ENCODE data around the gene RFFL. TPM values are rescaled to one million over a fixed set of nuclear protein-coding genes. Genes with fewer than 3 reads are reported as not detected.

The RFFL gene
- total RNA-seq, 4 donors from 2014 or later = 51.1 to 145 (median 96.1) TPM

DNA sequence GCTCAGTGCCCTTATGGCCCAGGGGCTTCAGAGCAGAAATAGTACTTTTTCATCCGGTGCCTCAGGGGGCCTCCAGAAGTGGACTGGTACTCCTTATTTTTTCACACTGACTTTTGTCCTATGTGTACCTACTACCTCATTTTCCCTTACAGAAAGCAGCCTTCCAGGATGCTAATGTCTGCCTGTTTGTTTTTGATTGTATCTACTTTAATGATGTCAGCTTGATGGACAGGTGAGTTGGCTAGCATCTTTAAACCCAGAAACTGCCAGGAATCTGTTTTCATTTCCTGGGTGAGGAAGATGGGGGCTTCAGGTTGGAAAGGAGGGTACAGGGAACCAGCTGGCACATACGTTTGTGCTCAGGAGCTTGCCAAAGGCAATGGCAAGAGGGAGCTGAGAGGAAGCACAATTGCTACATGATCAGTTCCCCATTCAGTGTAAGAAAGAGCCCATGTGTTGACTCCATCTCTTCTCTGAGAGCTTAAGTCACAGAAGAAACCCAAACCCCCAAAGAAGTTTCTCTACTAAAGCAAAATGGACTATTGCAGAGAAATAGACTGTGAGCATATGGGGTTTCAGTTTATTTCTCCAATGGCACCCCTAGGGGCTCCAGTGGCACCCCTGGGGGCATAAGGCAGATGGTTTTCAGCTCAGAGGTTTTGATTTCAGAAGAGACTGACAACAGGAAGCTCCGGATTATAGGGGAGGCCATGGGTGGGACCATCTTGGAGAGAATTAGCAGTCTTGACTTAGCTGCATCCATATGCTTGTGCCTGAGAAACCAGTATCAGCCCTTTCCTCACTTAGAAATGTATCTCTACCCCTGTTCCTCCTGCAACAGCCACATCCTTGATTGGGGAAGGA lies 66.9 kb downstream of the RFFL start:
- intact Hi-C loops (cut with DNase I) = loop anchor here (5.0 kb wide), 1 partner anchor 96 kb away; no protein-coding TSS in a partner anchor
- no peaks in the 10 kb centered on the region for H3K9me3 ChIP-seq
- peaks cover 9% of the 10 kb centered on the region in 2 donors for H3K36me3 ChIP-seq
- peaks cover 23 to 39% of the 10 kb centered on the region in 2 donors for H3K4me1 ChIP-seq
- H3K4me3 ChIP-seq (replicated peaks in 1 of 3) = no peak overlapping the region
- peak overlapping the region; percentile 91 to 97 (median 91) for H3K27ac ChIP-seq
- no peak for TF ChIP-seq POLR2A (IDR thresholded peaks at IDR 0.05)
- WGBS, 2 donors = 66 to 94% methylated on average over 3 of the region's 3 CpGs
- no peak for DNase-seq
- H3K27me3 ChIP-seq = no peaks in the 10 kb centered on the region

DNA sequence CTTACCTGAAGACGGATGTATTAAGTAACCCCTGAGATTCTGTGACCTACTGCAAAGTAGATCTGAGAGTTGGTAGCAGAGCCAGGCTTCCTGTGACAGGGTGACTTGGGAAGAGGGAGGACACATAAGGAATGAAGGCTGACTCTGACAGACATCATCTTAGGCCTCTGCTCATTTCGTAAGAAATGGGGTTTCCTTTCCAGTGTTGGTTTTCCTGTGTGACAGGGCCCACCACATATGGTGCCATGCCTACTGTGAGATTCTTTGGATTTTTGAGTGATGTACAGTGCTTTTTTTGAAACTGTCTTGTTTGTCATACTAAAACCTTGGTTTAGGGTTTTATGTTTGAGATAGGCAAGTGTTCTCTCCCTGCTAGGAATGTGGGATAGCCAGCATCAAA lies 70.5 kb downstream of the RFFL start:
- no peak for DNase-seq
- H3K27me3 ChIP-seq = no peaks in the 10 kb centered on the region
- TF ChIP-seq, protein P1, sequence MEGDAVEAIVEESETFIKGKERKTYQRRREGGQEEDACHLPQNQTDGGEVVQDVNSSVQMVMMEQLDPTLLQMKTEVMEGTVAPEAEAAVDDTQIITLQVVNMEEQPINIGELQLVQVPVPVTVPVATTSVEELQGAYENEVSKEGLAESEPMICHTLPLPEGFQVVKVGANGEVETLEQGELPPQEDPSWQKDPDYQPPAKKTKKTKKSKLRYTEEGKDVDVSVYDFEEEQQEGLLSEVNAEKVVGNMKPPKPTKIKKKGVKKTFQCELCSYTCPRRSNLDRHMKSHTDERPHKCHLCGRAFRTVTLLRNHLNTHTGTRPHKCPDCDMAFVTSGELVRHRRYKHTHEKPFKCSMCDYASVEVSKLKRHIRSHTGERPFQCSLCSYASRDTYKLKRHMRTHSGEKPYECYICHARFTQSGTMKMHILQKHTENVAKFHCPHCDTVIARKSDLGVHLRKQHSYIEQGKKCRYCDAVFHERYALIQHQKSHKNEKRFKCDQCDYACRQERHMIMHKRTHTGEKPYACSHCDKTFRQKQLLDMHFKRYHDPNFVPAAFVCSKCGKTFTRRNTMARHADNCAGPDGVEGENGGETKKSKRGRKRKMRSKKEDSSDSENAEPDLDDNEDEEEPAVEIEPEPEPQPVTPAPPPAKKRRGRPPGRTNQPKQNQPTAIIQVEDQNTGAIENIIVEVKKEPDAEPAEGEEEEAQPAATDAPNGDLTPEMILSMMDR (IDR thresholded peaks at IDR 0.05) = no peak
- TF ChIP-seq POLR2A (IDR thresholded peaks at IDR 0.05) = no peak
- intact Hi-C loops (cut with DNase I) = no loop called here
- no peaks in the 10 kb centered on the region for H3K9me3 ChIP-seq
- peaks cover 28 to 31% of the 10 kb centered on the region in 2 donors for H3K36me3 ChIP-seq
- WGBS, 2 donors = 81 to 93% methylated on average over 2 of the region's 2 CpGs
- no peak overlapping the region for H3K4me3 ChIP-seq (replicated peaks in 1 of 3)
- no peak overlapping the region for H3K27ac ChIP-seq
- peaks cover 10 to 15% of the 10 kb centered on the region in 2 donors for H3K4me1 ChIP-seq

DNA sequence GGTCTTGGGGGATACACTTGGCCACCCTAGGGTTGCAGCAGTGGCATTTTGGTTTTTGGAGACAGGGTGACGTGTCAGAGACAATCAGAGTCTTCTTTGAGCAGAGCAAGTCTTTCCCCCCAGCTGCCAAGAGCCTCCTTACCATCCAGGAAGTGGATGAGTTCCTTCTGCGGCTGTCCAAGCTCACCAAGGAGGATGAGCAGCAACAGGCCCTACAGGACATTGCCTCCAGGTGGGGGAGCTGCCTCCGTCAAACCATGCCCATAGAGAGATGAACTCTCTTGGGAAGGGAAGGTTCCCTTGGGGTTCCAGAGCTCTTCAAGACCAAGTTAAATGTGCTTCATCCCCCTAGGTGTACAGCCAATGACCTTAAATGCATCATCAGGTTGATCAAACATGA lies 71.9 kb downstream of the RFFL start:
- peaks cover 31 to 32% of the 10 kb centered on the region in 2 donors for H3K36me3 ChIP-seq
- H3K4me1 ChIP-seq = peaks cover 0 to 2% of the 10 kb centered on the region in 2 donors
- H3K27ac ChIP-seq = no peak overlapping the region
- intact Hi-C loops (cut with DNase I) = no loop called here
- DNase-seq = no peak
- no peak for TF ChIP-seq POLR2A (IDR thresholded peaks at IDR 0.05)
- TF ChIP-seq, protein P1 (IDR thresholded peaks at IDR 0.05) = no peak
- no peaks in the 10 kb centered on the region for H3K9me3 ChIP-seq
- no peak overlapping the region for H3K4me3 ChIP-seq (replicated peaks in 1 of 3)
- no peaks in the 10 kb centered on the region for H3K27me3 ChIP-seq
- 83 to 88% methylated on average over 3 of the region's 3 CpGs for whole genome bisulfite sequencing, 2 donors

- DNase-seq = no peak
- Histone ChIP-seq H3K36me3 (peaks cover 32 to 35% of the 10 kb centered on the region in 2 donors), H3K9me3 (no peaks in the 10 kb centered on the region), H3K4me1 (no peaks in the 10 kb centered on the region), H3K27me3 (no peaks in the 10 kb centered on the region), H3K4me3 (replicated peaks in 1 of 3) (no peak overlapping the region), H3K27ac (no peak overlapping the region)
- TF ChIP-seq POLR2A (IDR thresholded peaks at IDR 0.05) = no peak
- TF ChIP-seq, protein P1 (IDR thresholded peaks at IDR 0.05) = no peak
- WGBS, 2 donors = 74 to 87% methylated on average over 6 of the region's 6 CpGs
- intact Hi-C loops (cut with DNase I) = no loop called here
These were observed 72.6 kb downstream of the RFFL start for GRCh38 chr17:34990921-34991365.

GRCh38 chr17:34989473-34989872 lies 74.0 kb downstream of the RFFL start:
- intact Hi-C loops (cut with DNase I) = loop anchor here (10.0 kb wide), 1 partner anchor 255 kb away; the partner anchor contains the start of gene SLFN5
- no peaks in the 10 kb centered on the region for H3K9me3 ChIP-seq
- H3K36me3 ChIP-seq = peaks cover 32 to 38% of the 10 kb centered on the region in 2 donors
- no peaks in the 10 kb centered on the region for H3K4me1 ChIP-seq
- TF ChIP-seq, protein P1 (IDR thresholded peaks at IDR 0.05) = no peak
- no peak for TF ChIP-seq POLR2A (IDR thresholded peaks at IDR 0.05)
- no peaks in the 10 kb centered on the region for H3K27me3 ChIP-seq
- H3K27ac ChIP-seq = no peak overlapping the region
- H3K4me3 ChIP-seq (replicated peaks in 1 of 3) = no peak overlapping the region
- 94 to 96% methylated on average over 10 of the region's 10 CpGs for WGBS, 2 donors
- no peak for DNase-seq
